K562 (cell line): ENCODE data around the gene DLG4. TPM values are rescaled to one million over a fixed set of nuclear protein-coding genes. Genes with fewer than 3 reads are reported as not detected.

Experiments
- CBFA2T2 ChIP-seq: fragments of 450-650 bp; conservative IDR thresholded peaks from 2 replicates; pipeline ENCODE4 v1.6.1; 2017; ENCODE audit warnings: mild to moderate bottlenecking
- COPS2 ChIP-seq: fragments of 450-650 bp; conservative IDR thresholded peaks from 2 replicates; pipeline ENCODE4 v1.6.1; 2016; ENCODE audit warnings: mild to moderate bottlenecking, moderate library complexity
- GABPB1 ChIP-seq: sonication (generic); formaldehyde crosslinking; IDR thresholded peaks from 2 replicates; pipeline ENCODE4 v1.8.0; 2022; ENCODE audit warnings: mild to moderate bottlenecking, missing genetic modification reagents
- JUND ChIP-seq, 2 experiments: IDR thresholded peaks; 2 replicates in 1 of 2; 3 replicates in 1 of 2; pipeline ENCODE4 v1.6.1; 2011; ENCODE audit warnings: borderline replicate concordance in 2 of 2, low read depth in 2 of 2, low read length in 2 of 2, improper control_type of control experiment in 1 of 2, missing biosample characterization in 1 of 2, missing genetic modification characterization in 1 of 2, missing genetic modification reagents in 1 of 2
- KDM1A ChIP-seq, 2 experiments: fragments of 450-650 bp; IDR thresholded peaks; 2 replicates each; pipeline ENCODE4 v1.6.1; 2016; ENCODE audit warnings: mild to moderate bottlenecking in 2 of 2
- LARP7 ChIP-seq: fragments of 450-650 bp; IDR thresholded peaks from 2 replicates; pipeline ENCODE4 v1.6.1; 2016
- MBD2 ChIP-seq: sonication (generic); IDR thresholded peaks from 2 replicates; pipeline ENCODE4 v1.6.1; 2016; ENCODE audit warnings: low read depth, borderline replicate concordance
- MIER1 ChIP-seq: fragments of 450-650 bp; IDR thresholded peaks from 2 replicates; pipeline ENCODE4 v1.6.1; 2016; ENCODE audit warnings: antibody characterized with exemption, mild to moderate bottlenecking, low read depth
- MTA3 ChIP-seq: fragments of 450-650 bp; formaldehyde crosslinking; IDR thresholded peaks from 2 replicates; pipeline ENCODE4 v1.6.1; 2017; ENCODE audit warnings: mild to moderate bottlenecking, borderline replicate concordance
- MXD1 ChIP-seq: fragments of 250-450 bp; sonication (Bioruptor Pico); IDR thresholded peaks from 2 replicates; pipeline ENCODE4 v1.8.0; 2021; ENCODE audit warnings: borderline replicate concordance, mild to moderate bottlenecking, moderate library complexity; ENCODE audit not compliant: poor library complexity, severe bottlenecking
- PHF20 ChIP-seq: fragments of 450-650 bp; IDR thresholded peaks from 2 replicates; pipeline ENCODE4 v1.6.1; 2018; ENCODE audit not compliant: partially characterized antibody
- PURB ChIP-seq: sonication (generic); formaldehyde crosslinking; IDR thresholded peaks from 2 replicates; pipeline ENCODE4 v1.9.0; 2021; ENCODE audit warnings: low read depth, mild to moderate bottlenecking, missing genetic modification reagents
- SRSF3 ChIP-seq: fragments of 200-400 bp; formaldehyde crosslinking; IDR thresholded peaks from 2 replicates; pipeline ENCODE4 v1.6.1; 2016; ENCODE audit warnings: mild to moderate bottlenecking, low read length, moderate library complexity; ENCODE audit not compliant: insufficient read depth
- TCFL5 ChIP-seq: fragments of 250-450 bp; sonication (Bioruptor Pico); conservative IDR thresholded peaks from 2 replicates; pipeline ENCODE4 v1.6.1; 2021; ENCODE audit warnings: mild to moderate bottlenecking, moderate library complexity, matching md5 sums
- U2AF2 ChIP-seq: fragments of 200-400 bp; formaldehyde crosslinking; optimal IDR thresholded peaks from 2 replicates; pipeline ENCODE3; 2017; ENCODE audit warnings: low read depth, mild to moderate bottlenecking, low read length
- ZFP30 ChIP-seq: fragments of 250-450 bp; sonication (Bioruptor Pico); IDR thresholded peaks from 2 replicates; pipeline ENCODE4 v1.8.0; 2022; ENCODE audit warnings: moderate library complexity, mild to moderate bottlenecking, inconsistent platforms, borderline replicate concordance
- ZNF143 ChIP-seq: sonication (generic); formaldehyde crosslinking; IDR thresholded peaks from 2 replicates; pipeline ENCODE4 v1.9.0; 2022; ENCODE audit warnings: mild to moderate bottlenecking, missing genetic modification reagents
- ZNF184 ChIP-seq: sonication (generic); formaldehyde crosslinking; IDR thresholded peaks from 2 replicates; pipeline ENCODE4 v1.5.0; 2020; ENCODE audit warnings: missing genetic modification reagents
- ZNF644 ChIP-seq: fragments of 200-800 bp; sonication (Bioruptor generic); IDR thresholded peaks from 2 replicates; pipeline ENCODE4 v1.6.1; 2016; ENCODE audit warnings: low read depth, missing genetic modification characterization, missing compliant biosample characterization
- ZNF655 ChIP-seq: fragments of 250-450 bp; sonication (Bioruptor Pico); IDR thresholded peaks from 2 replicates; pipeline ENCODE4 v1.5.0; 2021
- ZNF778 ChIP-seq: fragments of 450-650 bp; formaldehyde crosslinking; IDR thresholded peaks from 2 replicates; pipeline ENCODE4 v1.4.0; 2020; ENCODE audit warnings: mild to moderate bottlenecking, moderate library complexity
- polyA plus RNA-seq, 8 experiments: library from polyadenylated mRNA; depleted of rRNA in 4 of 8; stranded (reverse) in 5 of 8; unstranded in 3 of 8; fragments of >200 nt; fragmentation: Nextera tagmentation in 2 of 8; fragmentation: Illumina TruSeq in 1 of 8; extraction: Ambion mirVana in 2 of 8; extraction: Trizol in 1 of 8; gene quantifications; 2 replicates each; pipeline versions ENCODE4 v1.2.1 to v1.2.3, GENCODE V29; 2011 to 2014; ENCODE audit warnings: inconsistent platforms in 1 of 8, missing spikeins in 1 of 8
- total RNA-seq, 7 experiments: library from RNA; depleted of rRNA in 6 of 7; stranded (reverse); fragments of >200 nt in 6 of 7; fragmentation: Illumina TruSeq in 2 of 7; extraction: Trizol in 2 of 7; gene quantifications; 2 replicates each; pipeline versions ENCODE4 v1.2.1 to v1.2.3, GENCODE V29; 2011 to 2021; ENCODE audit warnings: low replicate concordance in 1 of 7
- TF ChIP-seq, protein P1 (sequence below): IDR thresholded peaks from 2 replicates; pipeline ENCODE4 v1.6.1; 2011; ENCODE audit warnings: borderline replicate concordance, low read depth, mild to moderate bottlenecking, moderate library complexity, low read length; ENCODE audit not compliant: insufficient read depth, poor library complexity, severe bottlenecking
- TF ChIP-seq, protein P2 (sequence below), 2 experiments: IDR thresholded peaks; 2 replicates each; pipeline ENCODE4 v1.6.1; 2011; ENCODE audit warnings: borderline replicate concordance in 1 of 2, control low read depth in 1 of 2, low read depth in 1 of 2, low read length in 1 of 2, mild to moderate bottlenecking in 1 of 2, mixed read lengths in 1 of 2, moderate library complexity in 1 of 2; ENCODE audit not compliant: insufficient read depth in 1 of 2, insufficient read length in 1 of 2, poor library complexity in 1 of 2, severe bottlenecking in 1 of 2; ENCODE audit errors: extremely low read depth in 1 of 2

The DLG4 gene
- total and polyA plus RNA-seq, 9 of the 15 experiments (the other 6 are each of a cell fraction or from before 2014, with no cell fraction given), result 0.03 to 12.0 (median 4.1) TPM

GRCh38 chr17:7219812-7220592 lies at the start of gene DLG4, which contains the start of gene ACADVL (continued):
- TF ChIP-seq ZFP30 (CRISPR knock-in tag) (no peak), SRSF3 (no peak), ZNF184 (CRISPR knock-in tag) (no peak), ZNF143 (CRISPR knock-in tag) (peak; percentile 90), PHF20 (no peak), ZNF778 (CRISPR knock-in tag) (no peak), U2AF2 (no peak), MIER1 (no peak), CBFA2T2 (no peak), PURB (CRISPR knock-in tag) (no peak), ZNF655 (CRISPR knock-in tag) (no peak), KDM1A (IDR thresholded peaks at IDR 0.05) (no peak), LARP7 (no peak), JUND (IDR thresholded peaks at IDR 0.05; ENCODE audit: borderline replicate concordance, low read depth, low read length) (peak; percentile 91), JUND (tag; IDR thresholded peaks at IDR 0.05; ENCODE audit: borderline replicate concordance, low read depth, low read length) (peak; percentile 69; the same call in 1 of the 3 replicates), MBD2 (peak; percentile 43), MTA3 (no peak), TCFL5 (CRISPR knock-in tag) (no peak), MXD1 (CRISPR knock-in tag) (no peak), ZNF644 (tag) (no peak), COPS2 (no peak), GABPB1 (CRISPR knock-in tag) (peak; percentile 56; the same call in 1 of the 2 replicates)
- TF ChIP-seq, protein P1, sequence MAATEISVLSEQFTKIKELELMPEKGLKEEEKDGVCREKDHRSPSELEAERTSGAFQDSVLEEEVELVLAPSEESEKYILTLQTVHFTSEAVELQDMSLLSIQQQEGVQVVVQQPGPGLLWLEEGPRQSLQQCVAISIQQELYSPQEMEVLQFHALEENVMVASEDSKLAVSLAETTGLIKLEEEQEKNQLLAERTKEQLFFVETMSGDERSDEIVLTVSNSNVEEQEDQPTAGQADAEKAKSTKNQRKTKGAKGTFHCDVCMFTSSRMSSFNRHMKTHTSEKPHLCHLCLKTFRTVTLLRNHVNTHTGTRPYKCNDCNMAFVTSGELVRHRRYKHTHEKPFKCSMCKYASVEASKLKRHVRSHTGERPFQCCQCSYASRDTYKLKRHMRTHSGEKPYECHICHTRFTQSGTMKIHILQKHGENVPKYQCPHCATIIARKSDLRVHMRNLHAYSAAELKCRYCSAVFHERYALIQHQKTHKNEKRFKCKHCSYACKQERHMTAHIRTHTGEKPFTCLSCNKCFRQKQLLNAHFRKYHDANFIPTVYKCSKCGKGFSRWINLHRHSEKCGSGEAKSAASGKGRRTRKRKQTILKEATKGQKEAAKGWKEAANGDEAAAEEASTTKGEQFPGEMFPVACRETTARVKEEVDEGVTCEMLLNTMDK, result no peak
- TF ChIP-seq, protein P2, sequence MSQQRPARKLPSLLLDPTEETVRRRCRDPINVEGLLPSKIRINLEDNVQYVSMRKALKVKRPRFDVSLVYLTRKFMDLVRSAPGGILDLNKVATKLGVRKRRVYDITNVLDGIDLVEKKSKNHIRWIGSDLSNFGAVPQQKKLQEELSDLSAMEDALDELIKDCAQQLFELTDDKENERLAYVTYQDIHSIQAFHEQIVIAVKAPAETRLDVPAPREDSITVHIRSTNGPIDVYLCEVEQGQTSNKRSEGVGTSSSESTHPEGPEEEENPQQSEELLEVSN (IDR thresholded peaks at IDR 0.05; ENCODE audit: borderline replicate concordance in 1 of 2, extremely low read depth in 1 of 2, insufficient read depth in 1 of 2, insufficient read length in 1 of 2, low read depth in 1 of 2, low read length in 1 of 2, poor library complexity in 1 of 2, severe bottlenecking in 1 of 2), result no peak
